ENCODE data around the gene MAP3K14.
A peak's percentile ranks its signal among the peaks of the same experiment; 100 is the strongest.

MAP3K14 gene

GRCh38 chr17:45332989-45333701 lies 16.3 kb upstream of the MAP3K14 start:
- DNase-seq (ENCODE audit: low spot score in 2 of 2), result no peak
- Mint-ChIP-seq H3K4me3 (peak overlapping the region; percentile 36), H3K4me1 (peaks cover 34% of the 10 kb centered on the region), H3K36me3 (no peaks in the 10 kb centered on the region), H3K27ac (peak overlapping the region; percentile 60), H3K9me3 (no peaks in the 10 kb centered on the region)
- no peak for ATAC-seq

- peak overlapping the region; percentile 60 for H3K27ac Mint-ChIP-seq
Measured at GRCh38 chr17:45332505-45332904, 15.7 kb upstream of the MAP3K14 start.

GRCh38 chr17:45326626-45327025 lies 9.8 kb upstream of the MAP3K14 start:
- Mint-ChIP-seq H3K36me3 (no peaks in the 10 kb centered on the region), H3K27ac (no peak overlapping the region), H3K9me3 (no peaks in the 10 kb centered on the region), H3K4me3 (no peak overlapping the region), H3K4me1 (peaks cover 25% of the 10 kb centered on the region)
- DNase-seq (ENCODE audit: low spot score in 2 of 2), result no peak
- ATAC-seq, result no peak

More at GRCh38 chr17:45332505-45332904, 15.7 kb upstream of the MAP3K14 start:
- ATAC-seq, result no peak
- peaks cover 34% of the 10 kb centered on the region for H3K4me1 Mint-ChIP-seq
- DNase-seq (ENCODE audit: low spot score in 2 of 2), result no peak
- H3K4me3 Mint-ChIP-seq, result peak overlapping the region; percentile 36
- no peaks in the 10 kb centered on the region for H3K9me3 Mint-ChIP-seq
- no peaks in the 10 kb centered on the region for H3K36me3 Mint-ChIP-seq

- Mint-ChIP-seq H3K4me1 (peaks cover 33% of the 10 kb centered on the region), H3K27ac (no peak overlapping the region), H3K4me3 (no peak overlapping the region), H3K36me3 (no peaks in the 10 kb centered on the region), H3K9me3 (no peaks in the 10 kb centered on the region)
- ATAC-seq (no peak), DNase-seq (ENCODE audit: low spot score in 2 of 2) (no peak)
Measured at GRCh38 chr17:45325810-45326209, 9.0 kb upstream of the MAP3K14 start.

GRCh38 chr17:45324336-45324735 lies 7.5 kb upstream of the MAP3K14 start:
- Mint-ChIP-seq H3K27ac (no peak overlapping the region), H3K4me1 (peaks cover 40% of the 10 kb centered on the region), H3K4me3 (no peak overlapping the region), H3K9me3 (no peaks in the 10 kb centered on the region), H3K36me3 (no peaks in the 10 kb centered on the region)
- no peak for ATAC-seq
- no peak for DNase-seq (ENCODE audit: low spot score in 2 of 2)

GRCh38 chr17:45322168-45322567 lies 5.3 kb upstream of the MAP3K14 start:
- peaks cover 5% of the 10 kb centered on the region for H3K36me3 Mint-ChIP-seq
- DNase-seq (ENCODE audit: low spot score in 2 of 2) (no peak), ATAC-seq (no peak)
- H3K4me3 Mint-ChIP-seq, result no peak overlapping the region
- no peak overlapping the region for H3K27ac Mint-ChIP-seq
- H3K4me1 Mint-ChIP-seq, result peaks cover 51% of the 10 kb centered on the region
- H3K9me3 Mint-ChIP-seq, result no peaks in the 10 kb centered on the region

- peak overlapping the region; percentile 23 for H3K27ac Mint-ChIP-seq
- peaks cover 52% of the 10 kb centered on the region for H3K4me1 Mint-ChIP-seq
- peaks cover 13% of the 10 kb centered on the region for H3K36me3 Mint-ChIP-seq
- no peaks in the 10 kb centered on the region for H3K9me3 Mint-ChIP-seq
- peak overlapping the region; percentile 36 for H3K4me3 Mint-ChIP-seq
- no peak for ATAC-seq
- DNase-seq (ENCODE audit: low spot score in 2 of 2), result no peak
Measured at GRCh38 chr17:45320931-45321461, 4.2 kb upstream of the MAP3K14 start.

GRCh38 chr17:45320349-45320930 lies 3.6 kb upstream of the MAP3K14 start:
- Mint-ChIP-seq H3K36me3 (peaks cover 18% of the 10 kb centered on the region), H3K4me3 (peak overlapping the region; percentile 36), H3K4me1 (peaks cover 57% of the 10 kb centered on the region), H3K9me3 (no peaks in the 10 kb centered on the region), H3K27ac (no peak overlapping the region)
- no peak for DNase-seq (ENCODE audit: low spot score in 2 of 2)
- ATAC-seq, result no peak

GRCh38 chr17:45319239-45319703 lies 2.5 kb upstream of the MAP3K14 start:
- H3K4me3 Mint-ChIP-seq, result peak overlapping the region; percentile 5
- peaks cover 64% of the 10 kb centered on the region for H3K4me1 Mint-ChIP-seq
- H3K36me3 Mint-ChIP-seq, result peaks cover 30% of the 10 kb centered on the region
- ATAC-seq (no peak), DNase-seq (ENCODE audit: low spot score in 2 of 2) (no peak)
- H3K9me3 Mint-ChIP-seq, result no peaks in the 10 kb centered on the region
- H3K27ac Mint-ChIP-seq, result no peak overlapping the region

GRCh38 chr17:45318561-45319230 lies 1.9 kb upstream of the MAP3K14 start:
- no peak overlapping the region for H3K27ac Mint-ChIP-seq
- peaks cover 36% of the 10 kb centered on the region for H3K36me3 Mint-ChIP-seq
- ATAC-seq, result no peak
- peaks cover 66% of the 10 kb centered on the region for H3K4me1 Mint-ChIP-seq
- peak overlapping the region; percentile 5 for H3K4me3 Mint-ChIP-seq
- no peaks in the 10 kb centered on the region for H3K9me3 Mint-ChIP-seq
- DNase-seq (ENCODE audit: low spot score in 2 of 2), result no peak

GRCh38 chr17:45317111-45317928 lies 500 bp upstream of the MAP3K14 start:
- peak; percentile 96 to 100 for DNase-seq (ENCODE audit: low spot score in 2 of 2)
- ATAC-seq, result peak; percentile 85
- Mint-ChIP-seq H3K4me3 (peak overlapping the region; percentile 78), H3K36me3 (peaks cover 47% of the 10 kb centered on the region), H3K4me1 (peaks cover 78% of the 10 kb centered on the region), H3K27ac (peak overlapping the region; percentile 95), H3K9me3 (no peaks in the 10 kb centered on the region)

GRCh38 chr17:45315648-45316433 lies 979 bp downstream of the MAP3K14 start:
- Mint-ChIP-seq H3K36me3 (peaks cover 61% of the 10 kb centered on the region), H3K9me3 (no peaks in the 10 kb centered on the region), H3K27ac (peak overlapping the region; percentile 95), H3K4me3 (peak overlapping the region; percentile 78), H3K4me1 (peaks cover 78% of the 10 kb centered on the region)
- no peak for ATAC-seq
- DNase-seq (ENCODE audit: low spot score in 2 of 2), result no peak

- H3K36me3 Mint-ChIP-seq, result peaks cover 70% of the 10 kb centered on the region
- H3K9me3 Mint-ChIP-seq, result no peaks in the 10 kb centered on the region
- DNase-seq (ENCODE audit: low spot score in 2 of 2) (peak in 1 of 2 donors; percentile 71), ATAC-seq (no peak)
- H3K4me1 Mint-ChIP-seq, result peaks cover 78% of the 10 kb centered on the region
- peak overlapping the region; percentile 95 for H3K27ac Mint-ChIP-seq
- peak overlapping the region; percentile 78 for H3K4me3 Mint-ChIP-seq
Measured at GRCh38 chr17:45314741-45315647, 1.8 kb downstream of the MAP3K14 start.
